Measurements from ENCODE around the gene DNAH7.

DNA sequence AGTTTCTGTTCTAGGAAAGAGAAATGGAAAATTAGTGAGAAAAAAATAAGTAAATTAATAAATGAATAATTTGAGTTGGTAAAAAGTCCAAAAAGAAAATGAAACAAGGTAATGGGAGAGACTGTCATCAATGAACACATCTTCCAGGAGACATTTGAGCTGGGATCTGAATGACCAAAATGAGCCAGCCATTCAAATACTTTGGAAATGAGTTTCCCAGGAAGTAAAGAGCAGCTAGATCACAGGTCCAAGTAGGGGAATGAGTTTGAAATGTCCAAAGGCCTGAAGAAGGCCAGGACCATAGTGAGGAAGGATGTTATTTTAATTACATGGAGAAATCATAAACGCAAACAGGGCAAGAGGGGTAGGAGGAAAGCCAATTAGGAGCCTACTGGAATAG, 6.6 kb upstream of the DNAH7 start:
- TF ChIP-seq POLR2A (IDR thresholded peaks at IDR 0.05) (no peak), CTCF (IDR thresholded peaks at IDR 0.05) (no peak)
